Kidney (tissue), 14 donors: Measurements from ENCODE around the gene ME3. TPM values are rescaled to one million over a fixed set of nuclear protein-coding genes. Genes with fewer than 3 reads are reported as not detected.

Source experiments
- DNase-seq, 5 donors: peaks; one replicate each; pipeline ENCODE4 v3.0.0-alpha.2; 2013 to 2020
- FAIRE-seq: peaks from 2 replicates; lab custom pipeline; 2012; peaks lifted over from hg19 to GRCh38; lab: Jason Lieb, UNC
- H3K27ac ChIP-seq, 2 donors: one replicate each; pipeline ENCODE4 v1.7.0; 2013; ENCODE audit warnings: low read depth in 2 of 2, low read length in 2 of 2, inconsistent platforms in 1 of 2
- H3K27me3 ChIP-seq: one replicate; pipeline ENCODE4 v1.7.1; 2013; ENCODE audit warnings: low read length, inconsistent platforms; ENCODE audit not compliant: control insufficient read depth, insufficient read depth
- H3K36me3 ChIP-seq, 3 donors: one replicate each; pipeline versions ENCODE4 v1.7.0 to v1.7.1; 2013; ENCODE audit warnings: low read length in 3 of 3, control low read depth in 1 of 3, inconsistent platforms in 1 of 3; ENCODE audit not compliant: insufficient read depth in 3 of 3, control insufficient read depth in 2 of 3
- H3K4me1 ChIP-seq, 3 donors: one replicate each; pipeline versions ENCODE4 v1.7.0 to v1.7.1; 2013; ENCODE audit warnings: low read length in 3 of 3, inconsistent platforms in 1 of 3, low read depth in 1 of 3; ENCODE audit not compliant: control insufficient read depth in 2 of 3, insufficient read depth in 2 of 3
- H3K4me3 ChIP-seq, 3 donors: one replicate each; pipeline versions ENCODE4 v1.7.0 to v1.8.1; 2013; ENCODE audit warnings: low read length in 3 of 3, control low read depth in 1 of 3, inconsistent platforms in 1 of 3
- H3K9ac ChIP-seq, 3 donors: one replicate each; pipeline versions ENCODE4 v1.7.0 to v1.7.1; 2013; ENCODE audit warnings: low read length in 3 of 3, control low read depth in 1 of 3, inconsistent platforms in 1 of 3
- H3K9me3 ChIP-seq, 3 donors: one replicate each; pipeline versions ENCODE4 v1.7.0 to v1.7.1; 2013; ENCODE audit warnings: low read length in 3 of 3, control low read depth in 1 of 3, inconsistent platforms in 1 of 3; ENCODE audit not compliant: control insufficient read depth in 2 of 3, insufficient read depth in 1 of 3
- intact Hi-C: fragments of 100-400 bp; cut with DNase I; formaldehyde crosslinking; loops from one replicate; pipeline ENCODE4 v1.11.1; 2022
- polyA plus RNA-seq: library from polyadenylated mRNA; stranded (reverse); fragments of 350-450 nt; fragmentation: Illumina TruSeq; extraction: RNeasy Lipid Tissue Mini Kit (QIAGEN cat#74804); gene quantifications from one replicate; pipeline ENCODE4 v1.2.3, GENCODE V29; 2014; ENCODE audit warnings: low read depth, low replicate concordance; ENCODE audit not compliant: insufficient read depth
- total RNA-seq: library from RNA; stranded (reverse); fragmentation: NEBNext Ultra II Directional; extraction: Animal tissue kit (Norgen Biotek cat#: 25700); gene quantifications from one replicate; pipeline ENCODE4 v1.2.1, GENCODE V29; 2021
- TF ChIP-seq, protein P1 (sequence below): IDR thresholded peaks from 3 replicates; pipeline ENCODE4 v1.5.1; 2012; ENCODE audit warnings: mild to moderate bottlenecking, moderate library complexity, borderline replicate concordance; ENCODE audit not compliant: insufficient read depth; ENCODE audit errors: extremely low read depth
- donor health status: control.
- donor health status: control.
- donor health status: control.
- donor health status: control.
- donor health status: control.
- donor health status: DM: yes; HTN: yes; CAD: no.
- donor health status: Normal renal cell carcinoma (clear cell type).

The ME3 gene
- total and polyA plus RNA-seq, 2 donors from 2014 or later, result 13.2 to 32.2 TPM

DNA sequence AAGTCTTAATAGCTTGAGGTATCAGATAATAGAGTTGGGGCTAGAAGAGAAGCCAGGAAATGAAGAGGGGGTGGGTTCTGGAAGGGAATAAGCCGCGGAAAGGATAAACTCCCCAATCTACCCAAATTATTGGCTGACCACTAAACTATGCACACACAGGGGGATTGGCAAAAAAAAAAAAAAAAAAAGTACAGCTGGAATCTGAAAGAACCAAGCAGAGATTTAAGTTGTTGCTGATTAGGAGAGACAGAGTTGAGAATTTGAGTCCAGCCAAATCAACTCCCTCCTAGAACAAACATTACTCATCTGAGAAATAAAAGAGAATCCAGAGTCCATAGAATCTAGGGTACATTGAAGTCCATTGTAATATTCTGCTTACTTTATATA lies 162.8 kb downstream of the ME3 start:
- Histone ChIP-seq H3K27me3 (no peaks in the 10 kb centered on the region), H3K4me1 (no peaks in the 10 kb centered on the region), H3K9me3 (no peaks in the 10 kb centered on the region), H3K9ac (no peak overlapping the region), H3K4me3 (no peak overlapping the region), H3K27ac (no peak overlapping the region), H3K36me3 (no peaks in the 10 kb centered on the region)
- intact Hi-C loops, result no loop called here
- TF ChIP-seq, protein P1, sequence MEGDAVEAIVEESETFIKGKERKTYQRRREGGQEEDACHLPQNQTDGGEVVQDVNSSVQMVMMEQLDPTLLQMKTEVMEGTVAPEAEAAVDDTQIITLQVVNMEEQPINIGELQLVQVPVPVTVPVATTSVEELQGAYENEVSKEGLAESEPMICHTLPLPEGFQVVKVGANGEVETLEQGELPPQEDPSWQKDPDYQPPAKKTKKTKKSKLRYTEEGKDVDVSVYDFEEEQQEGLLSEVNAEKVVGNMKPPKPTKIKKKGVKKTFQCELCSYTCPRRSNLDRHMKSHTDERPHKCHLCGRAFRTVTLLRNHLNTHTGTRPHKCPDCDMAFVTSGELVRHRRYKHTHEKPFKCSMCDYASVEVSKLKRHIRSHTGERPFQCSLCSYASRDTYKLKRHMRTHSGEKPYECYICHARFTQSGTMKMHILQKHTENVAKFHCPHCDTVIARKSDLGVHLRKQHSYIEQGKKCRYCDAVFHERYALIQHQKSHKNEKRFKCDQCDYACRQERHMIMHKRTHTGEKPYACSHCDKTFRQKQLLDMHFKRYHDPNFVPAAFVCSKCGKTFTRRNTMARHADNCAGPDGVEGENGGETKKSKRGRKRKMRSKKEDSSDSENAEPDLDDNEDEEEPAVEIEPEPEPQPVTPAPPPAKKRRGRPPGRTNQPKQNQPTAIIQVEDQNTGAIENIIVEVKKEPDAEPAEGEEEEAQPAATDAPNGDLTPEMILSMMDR, result no peak
- DNase-seq (no peak), FAIRE-seq (no peak)

DNA sequence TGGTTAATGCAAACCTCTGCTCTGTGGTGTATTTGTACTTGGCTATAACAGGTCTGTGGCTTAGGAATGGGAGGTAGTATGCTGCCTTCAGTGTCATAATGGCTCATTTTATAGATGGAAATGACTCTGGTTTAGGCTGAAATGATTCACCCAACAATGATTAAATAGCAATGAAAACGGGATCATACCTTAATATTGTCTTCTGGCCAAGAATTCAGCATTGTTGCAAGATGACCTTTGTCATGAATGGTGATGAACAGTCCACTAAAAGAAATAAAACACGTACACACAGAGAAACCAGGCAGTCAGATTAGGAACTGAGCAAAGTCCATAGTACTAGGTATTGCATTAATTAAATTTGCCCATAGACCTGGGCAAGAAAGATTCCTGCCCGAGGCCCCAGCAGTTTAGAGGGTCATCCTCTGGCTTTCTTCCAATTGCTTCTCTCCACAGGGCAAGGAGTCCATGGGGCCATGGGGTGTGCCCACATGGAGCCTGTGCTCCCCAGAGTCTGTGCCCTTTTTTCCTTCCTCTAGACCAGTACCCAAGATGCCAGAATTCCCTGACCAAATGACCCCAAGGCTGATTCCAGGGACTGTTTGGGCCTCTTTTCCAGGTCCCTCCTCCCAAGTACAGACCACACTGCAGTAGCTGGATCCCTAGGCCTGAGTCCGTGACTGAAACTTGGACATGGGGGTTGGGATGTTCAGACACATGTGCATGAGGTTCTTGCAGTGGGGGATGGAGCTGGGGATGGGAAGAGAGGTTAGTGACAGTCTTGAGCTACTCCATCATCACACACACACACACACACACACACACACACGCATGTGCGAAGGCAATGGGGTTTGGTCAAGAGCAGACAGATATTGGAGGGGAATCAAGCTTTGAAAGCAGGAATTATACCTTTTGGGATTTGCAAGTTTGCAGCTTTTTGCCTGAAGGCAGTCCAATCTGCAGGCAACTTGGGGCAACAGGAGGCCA lies 163.5 kb downstream of the ME3 start:
- H3K27me3 ChIP-seq, result no peaks in the 10 kb centered on the region
- intact Hi-C loops, result no loop called here

DNA sequence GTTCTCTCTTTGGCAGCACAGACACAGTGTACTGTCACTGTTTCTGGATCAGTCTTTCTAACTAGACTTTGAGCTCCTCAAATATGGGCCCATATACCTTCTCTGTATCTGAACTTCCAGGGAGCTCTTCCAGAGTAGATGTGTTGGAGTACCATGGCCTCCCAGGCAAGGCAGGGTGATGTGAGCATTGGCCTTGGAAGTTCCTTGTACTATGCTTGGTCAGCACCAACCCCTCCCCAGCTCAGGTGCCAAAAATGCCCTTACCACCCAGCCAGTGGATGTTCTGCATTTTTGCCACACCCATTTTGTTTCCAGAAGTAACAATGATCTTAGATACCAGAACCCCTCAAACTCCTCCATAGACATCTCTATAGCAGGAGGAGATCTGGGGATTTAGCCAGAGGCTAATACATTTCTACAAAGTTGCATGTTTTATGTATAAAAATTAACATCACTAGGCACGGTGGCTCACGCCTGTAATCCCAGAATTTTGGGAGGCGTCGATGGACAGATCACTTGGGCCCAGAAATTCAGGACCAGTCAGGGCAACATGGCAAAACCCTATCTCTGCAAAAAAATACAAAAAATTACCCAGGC lies 165.1 kb downstream of the ME3 start:
- intact Hi-C loops, result no loop called here

More for the DNA sequence above, 163.5 kb downstream of the ME3 start:
- TF ChIP-seq, protein P1, result no peak
- DNase-seq, result no peak
- no peaks in the 10 kb centered on the region for H3K36me3 ChIP-seq
- FAIRE-seq, result no peak
- H3K9me3 ChIP-seq, result no peaks in the 10 kb centered on the region
- no peaks in the 10 kb centered on the region for H3K4me1 ChIP-seq
- H3K27ac ChIP-seq, result peak overlapping the region in 1 of 2 donors; percentile 27
- H3K4me3 ChIP-seq, result peak overlapping the region in 1 of 3 donors; percentile 13
- H3K9ac ChIP-seq, result no peak overlapping the region

More for the DNA sequence above, 165.1 kb downstream of the ME3 start:
- FAIRE-seq (no peak), DNase-seq (no peak)
- Histone ChIP-seq H3K4me3 (no peak overlapping the region), H3K9me3 (no peaks in the 10 kb centered on the region), H3K27ac (no peak overlapping the region), H3K27me3 (no peaks in the 10 kb centered on the region), H3K9ac (no peak overlapping the region), H3K36me3 (no peaks in the 10 kb centered on the region), H3K4me1 (no peaks in the 10 kb centered on the region)
- TF ChIP-seq, protein P1, result no peak
